DOHH2 (cell line): ENCODE data around the gene HORMAD1.

Experiments used
- EZH2phosphoT487 ChIP-seq: fragments of 200-600 bp; sonication (generic); IDR thresholded peaks from 2 replicates; pipeline ENCODE4 v1.6.1; 2017; ENCODE audit warnings: borderline replicate concordance, mild to moderate bottlenecking, antibody characterized with exemption, low read length, moderate library complexity, mixed read lengths
- TF ChIP-seq, protein P1 (sequence below): fragments of 200-600 bp; sonication (generic); IDR thresholded peaks from one replicate; pipeline ENCODE4 v1.5.1; 2014; ENCODE audit warnings: antibody characterized with exemption, mild to moderate bottlenecking, low read depth, low read length; ENCODE audit not compliant: poor library complexity, severe bottlenecking

DNA sequence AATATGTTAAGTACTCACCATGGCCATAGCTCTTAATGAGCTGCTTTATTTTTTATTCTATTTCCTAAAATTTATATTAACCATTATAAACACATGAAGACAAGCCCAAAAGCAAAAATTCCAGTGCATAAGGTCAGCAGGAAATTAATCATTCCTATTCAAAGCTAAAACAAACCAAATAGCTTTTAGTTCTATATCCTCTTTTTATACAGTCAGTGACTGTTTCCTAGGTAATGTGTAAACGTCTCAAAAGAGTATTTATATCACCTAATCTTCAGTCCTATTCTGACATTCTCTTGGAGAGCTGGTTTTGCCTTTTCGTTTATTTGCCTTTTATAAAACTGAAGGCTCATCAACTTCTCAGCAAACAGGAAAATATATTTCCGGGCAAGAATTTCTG, 28.0 kb downstream of the HORMAD1 start:
- TF ChIP-seq, protein P1, sequence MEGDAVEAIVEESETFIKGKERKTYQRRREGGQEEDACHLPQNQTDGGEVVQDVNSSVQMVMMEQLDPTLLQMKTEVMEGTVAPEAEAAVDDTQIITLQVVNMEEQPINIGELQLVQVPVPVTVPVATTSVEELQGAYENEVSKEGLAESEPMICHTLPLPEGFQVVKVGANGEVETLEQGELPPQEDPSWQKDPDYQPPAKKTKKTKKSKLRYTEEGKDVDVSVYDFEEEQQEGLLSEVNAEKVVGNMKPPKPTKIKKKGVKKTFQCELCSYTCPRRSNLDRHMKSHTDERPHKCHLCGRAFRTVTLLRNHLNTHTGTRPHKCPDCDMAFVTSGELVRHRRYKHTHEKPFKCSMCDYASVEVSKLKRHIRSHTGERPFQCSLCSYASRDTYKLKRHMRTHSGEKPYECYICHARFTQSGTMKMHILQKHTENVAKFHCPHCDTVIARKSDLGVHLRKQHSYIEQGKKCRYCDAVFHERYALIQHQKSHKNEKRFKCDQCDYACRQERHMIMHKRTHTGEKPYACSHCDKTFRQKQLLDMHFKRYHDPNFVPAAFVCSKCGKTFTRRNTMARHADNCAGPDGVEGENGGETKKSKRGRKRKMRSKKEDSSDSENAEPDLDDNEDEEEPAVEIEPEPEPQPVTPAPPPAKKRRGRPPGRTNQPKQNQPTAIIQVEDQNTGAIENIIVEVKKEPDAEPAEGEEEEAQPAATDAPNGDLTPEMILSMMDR, result no peak
- no peak for TF ChIP-seq EZH2phosphoT487
